ELR (cell line): ENCODE measurements around the gene FADS3.
A peak's percentile ranks its signal among the peaks of the same experiment; 100 is the strongest.

Source experiments
- DNase-seq: peaks from one replicate; pipeline ENCODE4 v3.0.0-alpha.2; 2015; ENCODE audit warnings: low read depth

FADS3 gene

GRCh38 chr11:61834278-61835048 is 56.9 kb downstream of the FADS3 start:
- no peak for DNase-seq

- no peak for DNase-seq
Measured at GRCh38 chr11:61833926-61834277, 57.4 kb downstream of the FADS3 start.

GRCh38 chr11:61833471-61833870 is 57.9 kb downstream of the FADS3 start:
- DNase-seq: no peak

DNA sequence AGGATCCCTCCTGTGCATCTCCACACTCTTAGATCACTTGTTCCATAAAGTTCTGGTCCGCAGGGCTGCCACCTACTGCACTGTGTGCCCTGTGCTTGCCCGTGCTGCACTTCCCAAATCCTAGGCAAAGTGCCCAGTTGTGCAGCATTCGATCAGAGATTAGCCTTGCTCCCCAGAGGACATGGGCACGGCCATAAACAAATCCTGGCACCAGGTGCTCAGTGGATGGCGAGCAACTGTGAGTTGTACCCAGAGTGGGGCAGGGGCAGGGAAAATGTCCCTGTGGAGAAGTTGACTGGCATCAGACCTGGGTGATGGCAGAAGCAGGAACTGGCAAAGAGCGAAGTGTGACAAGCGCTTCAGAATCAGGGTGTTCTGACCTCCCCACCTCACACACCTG is 58.6 kb downstream of the FADS3 start:
- no peak for DNase-seq

- no peak for DNase-seq
Measured at GRCh38 chr11:61832207-61832606, 59.1 kb downstream of the FADS3 start.

- DNase-seq: no peak
Measured at GRCh38 chr11:61830237-61831105, 60.9 kb downstream of the FADS3 start.

- DNase-seq: no peak
Measured at GRCh38 chr11:61829806-61830205, 61.5 kb downstream of the FADS3 start.

GRCh38 chr11:61828629-61829407 is 62.5 kb downstream of the FADS3 start:
- peak; percentile 34 for DNase-seq

GRCh38 chr11:61828379-61828628 is 63.0 kb downstream of the FADS3 start:
- DNase-seq: no peak

DNA sequence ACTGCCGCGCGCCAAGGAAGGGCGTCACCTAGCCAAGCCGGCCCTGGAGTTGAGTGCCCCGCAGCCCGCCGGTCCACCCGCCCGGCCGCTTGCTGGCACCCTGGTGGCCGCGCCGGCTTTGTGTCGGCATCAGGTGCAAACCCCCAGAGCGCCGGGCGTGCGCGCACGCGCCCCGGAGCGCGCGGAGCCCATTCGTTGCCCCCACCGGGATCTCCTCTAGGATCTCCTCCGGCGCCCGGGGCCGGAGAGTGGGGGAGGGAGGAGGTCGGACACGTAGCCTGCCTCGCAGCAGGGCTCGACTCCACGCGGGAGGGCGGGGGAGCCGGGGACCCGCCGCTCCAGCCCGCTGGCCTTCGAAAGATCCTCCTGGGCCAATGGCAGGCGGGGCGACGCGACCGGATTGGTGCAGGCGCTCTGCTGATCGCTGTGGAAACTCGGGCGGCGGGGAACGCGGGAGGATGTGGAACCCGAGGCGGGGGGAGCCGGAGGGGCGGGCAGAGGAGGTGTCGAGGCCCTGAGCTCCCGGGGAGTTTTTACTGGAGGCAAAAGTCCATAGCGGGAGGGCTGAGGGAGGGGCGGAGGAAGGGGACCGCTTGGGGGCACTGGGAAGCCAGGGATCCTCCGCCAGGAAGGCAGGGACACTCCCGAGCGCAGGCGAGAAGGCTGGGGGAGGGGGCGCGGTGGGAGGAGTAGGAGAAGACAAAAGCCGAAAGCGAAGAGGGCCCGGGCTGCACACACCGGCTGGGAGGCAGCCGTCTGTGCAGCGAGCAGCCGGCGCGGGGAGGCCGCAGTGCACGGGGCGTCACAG is 63.6 kb downstream of the FADS3 start, which contains the start of gene FADS2:
TSS of gene FADS2 (plus strand) at position 730 of the 808 bp plus-strand sequence. CDS start 91 bp downstream, outside the sequence.
- peak; percentile 69 for DNase-seq

GRCh38 chr11:61826930-61827570 is 64.3 kb downstream of the FADS3 start:
- no peak for DNase-seq
